ENCODE data around the gene DLK1.

GRCh38 chr14:100679153-100679552 is 47.5 kb upstream of the DLK1 start:
- TF ChIP-seq CTCF (IDR thresholded peaks at IDR 0.05) (no peak), POLR2AphosphoS5 (IDR thresholded peaks at IDR 0.05; ENCODE audit: low read depth, low read length) (no peak)

Data from Panc1 (cell line).